SH-SY5Y (cell line): ENCODE results near the gene CALHM1.

Experiments
- GATA2 ChIP-seq: IDR thresholded peaks from 2 replicates; pipeline ENCODE4 v1.6.1; 2011; ENCODE audit warnings: mild to moderate bottlenecking, low read depth, low read length
- GATA3 ChIP-seq: IDR thresholded peaks from 2 replicates; pipeline ENCODE4 v1.6.1; 2011; ENCODE audit warnings: low read depth, mild to moderate bottlenecking, low read length, moderate library complexity

GRCh38 chr10:103495321-103495720 is 36.6 kb upstream of the CALHM1 start:
- TF ChIP-seq GATA3 (no peak), GATA2 (no peak)
